HG02840 (cell line): ENCODE measurements around the gene PLXDC1.
"Not testable (repeated sequence)": the region's sequence is repeated elsewhere in the genome, so short reads cannot be mapped to it uniquely, and the experiment has no call there.

ENCODE experiments used
- ATAC-seq: cut with Tn5 transposase; IDR thresholded peaks from one replicate; pipeline ENCODE4 v1.9.1; 2021; ENCODE audit warnings: mild to moderate bottlenecking, moderate library complexity, moderate number of reproducible peaks; ENCODE audit not compliant: unreplicated experiment, low FRiP score

The PLXDC1 gene

DNA sequence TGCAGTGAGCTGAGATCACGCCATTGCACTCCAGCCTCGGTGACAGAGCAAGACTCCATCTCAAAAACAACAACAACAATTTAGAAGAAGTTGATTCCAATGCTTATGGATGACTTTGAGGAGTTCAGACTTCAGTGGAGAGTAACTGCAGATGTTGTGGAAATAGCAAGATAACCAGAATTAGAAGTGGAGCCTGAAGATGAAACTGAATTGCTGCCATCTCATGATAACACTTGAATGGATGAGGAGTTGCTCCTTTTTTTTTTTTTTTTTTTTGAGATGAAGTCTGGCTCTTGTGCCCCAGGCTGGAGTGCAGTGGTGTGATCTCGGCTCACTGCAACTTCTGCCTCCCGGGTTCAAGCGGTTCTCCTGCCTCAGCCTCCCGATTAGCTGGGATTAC is 131.4 kb downstream of the PLXDC1 start:
- ATAC-seq: not testable (repeated sequence)

GRCh38 chr17:39018267-39019134 is 132.9 kb downstream of the PLXDC1 start:
- no peak for ATAC-seq

DNA sequence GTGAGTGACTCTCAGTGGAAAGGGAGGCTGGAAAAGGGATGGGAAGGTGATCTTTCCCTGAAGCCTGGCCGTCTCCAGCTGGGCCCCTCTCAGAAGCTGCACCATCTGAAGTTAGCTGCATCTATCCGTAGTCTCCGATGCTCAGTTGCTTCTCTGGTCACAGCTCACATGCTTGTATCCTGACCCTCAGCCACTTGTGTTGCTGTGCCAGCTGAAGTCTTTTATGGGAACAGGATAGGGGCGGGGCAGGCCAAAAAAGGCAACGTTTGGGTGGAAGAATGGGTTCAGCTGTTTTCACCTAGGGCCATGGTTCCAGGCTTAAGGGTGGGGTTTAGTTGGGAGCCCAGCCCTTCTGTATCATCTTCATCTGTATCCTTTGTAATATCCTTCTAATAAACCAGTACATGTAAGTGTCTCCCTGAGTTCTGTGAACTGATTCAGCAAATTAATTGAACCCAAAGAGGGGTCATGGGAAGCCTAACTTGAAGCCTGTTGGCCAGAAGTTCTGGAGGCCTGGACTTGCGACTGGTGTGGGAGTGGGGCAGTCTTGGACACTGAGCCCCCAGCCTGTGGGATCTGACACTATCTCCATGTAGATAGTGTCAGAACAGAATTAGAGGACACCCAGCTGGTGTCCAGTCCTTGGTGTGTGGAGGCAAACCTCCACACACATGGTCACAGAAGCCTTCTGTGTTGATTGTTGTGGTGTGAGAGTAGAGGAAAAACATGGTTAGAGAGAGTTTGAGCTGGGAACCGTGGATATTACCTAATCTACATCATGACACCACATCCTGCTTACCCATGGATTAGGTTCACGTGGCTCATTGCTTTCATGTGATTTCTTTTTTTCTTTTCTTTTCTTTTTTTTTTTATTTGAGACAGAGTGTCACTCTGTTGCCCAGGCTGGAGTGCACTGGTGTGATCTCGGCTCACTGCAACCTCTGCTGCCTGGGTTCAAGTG is 135.0 kb downstream of the PLXDC1 start:
- no peak for ATAC-seq

GRCh38 chr17:39015546-39015935 is 135.9 kb downstream of the PLXDC1 start:
- no peak for ATAC-seq

DNA sequence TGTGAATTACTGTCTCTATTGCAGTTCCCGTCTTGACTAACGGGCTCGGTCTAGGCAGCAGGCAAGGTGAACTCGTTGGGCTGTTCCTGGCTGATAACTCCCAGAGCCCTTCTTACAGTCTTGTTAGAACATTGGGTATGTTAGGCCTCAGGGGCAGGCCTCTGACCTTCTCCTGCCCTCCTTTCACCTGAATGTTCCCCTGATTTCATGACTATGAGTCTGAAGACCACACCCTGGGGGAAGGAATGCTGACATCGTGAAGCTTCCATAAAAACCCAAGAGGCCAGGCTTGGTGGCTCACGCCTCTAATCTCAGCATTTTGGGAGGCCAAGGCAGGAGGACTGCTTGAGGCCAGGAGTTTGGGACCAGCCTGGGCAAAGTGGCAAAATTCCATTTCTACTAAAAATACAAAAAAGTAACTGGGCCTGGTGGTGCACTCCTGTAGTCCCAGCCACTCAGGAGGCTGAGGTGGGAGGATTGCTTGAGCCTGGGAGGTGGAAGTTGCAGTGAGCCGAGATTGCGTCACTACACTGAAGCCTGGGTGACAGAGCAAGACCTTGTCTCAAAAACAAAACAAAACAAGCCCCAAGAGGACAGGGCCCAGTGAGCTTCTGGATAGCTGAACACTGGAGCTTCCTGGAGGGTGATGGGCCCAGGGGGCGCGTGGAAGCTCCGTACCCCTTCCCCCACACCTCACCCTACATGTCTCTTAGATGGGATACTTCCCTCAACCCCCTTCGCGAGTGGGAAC is 136.5 kb downstream of the PLXDC1 start:
- ATAC-seq: no peak

DNA sequence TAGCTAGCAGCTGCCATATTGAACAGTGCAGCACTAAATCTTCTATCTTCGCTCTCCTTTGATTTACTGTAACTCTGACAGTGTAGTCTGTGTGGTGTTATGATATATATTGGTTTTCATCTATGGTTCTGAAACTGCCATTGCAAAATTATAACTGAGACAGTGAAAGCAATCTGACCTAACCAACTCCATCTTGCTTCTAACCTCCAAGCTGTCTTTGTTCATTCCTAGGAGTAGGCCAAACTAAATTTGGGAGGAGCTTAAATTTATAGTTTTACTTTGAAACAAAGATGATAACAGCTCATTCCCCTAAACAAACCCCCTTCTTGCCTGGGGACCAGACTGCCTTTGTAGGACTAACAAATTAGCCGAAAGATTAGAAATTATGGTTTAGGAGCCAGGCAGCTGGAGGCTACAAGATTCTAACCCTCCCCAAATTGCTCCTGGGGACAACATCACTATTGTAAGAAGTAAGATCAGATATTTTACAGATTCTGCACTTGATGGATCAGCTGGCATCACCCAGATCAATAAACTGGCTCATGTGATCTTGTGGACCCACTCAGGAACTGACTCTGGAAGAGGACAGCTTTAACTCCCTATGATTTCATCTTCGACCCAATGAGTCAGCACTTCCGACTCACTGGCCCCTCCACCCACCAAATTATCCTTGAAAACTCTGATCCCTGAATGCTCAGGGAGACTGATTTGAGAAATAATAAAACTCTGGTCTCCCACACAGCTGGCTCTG is 137.2 kb downstream of the PLXDC1 start:
- no peak for ATAC-seq
